Sigmoid colon (tissue), 7 donors: ENCODE results near the gene OSTC. TPM values are rescaled to one million over a fixed set of nuclear protein-coding genes. Genes with fewer than 3 reads are reported as not detected.

Experiments
- DNase-seq: peaks from one replicate; pipeline ENCODE4 v3.0.0-alpha.2; 2019
- H3K27ac ChIP-seq, 4 donors: fragments of 200-600 bp; sonication (generic); one replicate each; pipeline ENCODE4 v1.5.1; 2016 to 2019; ENCODE audit warnings: mild to moderate bottlenecking in 1 of 4
- H3K27me3 ChIP-seq, 3 donors: fragments of 200-600 bp; sonication (generic); one replicate each; pipeline ENCODE4 v1.5.1; 2019; ENCODE audit warnings: mild to moderate bottlenecking in 1 of 3
- H3K36me3 ChIP-seq, 4 donors: fragments of 200-600 bp; sonication (generic); one replicate each; pipeline ENCODE4 v1.5.1; 2016 to 2019
- H3K4me1 ChIP-seq, 4 donors: fragments of 200-600 bp; sonication (generic); one replicate each; pipeline ENCODE4 v1.5.1; 2017 to 2019
- H3K4me3 ChIP-seq, 4 donors: fragments of 200-600 bp; sonication (generic); one replicate each; pipeline ENCODE4 v1.5.1; 2017 to 2019; ENCODE audit warnings: mild to moderate bottlenecking in 2 of 4, moderate library complexity in 1 of 4
- H3K9me3 ChIP-seq, 4 donors: fragments of 200-600 bp in 3 of 4; sonication (generic) in 3 of 4; one replicate each; pipeline versions ENCODE4 v1.5.1 to v1.6.1; 2013 to 2019
- CTCF ChIP-seq, 4 experiments: fragments of 450-650 bp in 3 of 4; fragments of 200-600 bp in 1 of 4; IDR thresholded peaks; one replicate each; pipeline ENCODE4 v1.5.1; 2016 to 2019; ENCODE audit warnings: antibody characterized with exemption in 4 of 4, mild to moderate bottlenecking in 3 of 4, moderate library complexity in 2 of 4
- EP300 ChIP-seq, 4 donors: sonication (generic); formaldehyde crosslinking; IDR thresholded peaks; one replicate each; pipeline ENCODE4 v1.6.1; 2017; ENCODE audit warnings: antibody characterized with exemption in 4 of 4
- POLR2A ChIP-seq, 2 donors: fragments of 450-650 bp; IDR thresholded peaks; one replicate each; pipeline ENCODE4 v1.6.1; 2016; ENCODE audit warnings: antibody characterized with exemption in 2 of 2, mild to moderate bottlenecking in 2 of 2, moderate library complexity in 2 of 2
- POLR2AphosphoS5 ChIP-seq, 4 donors: sonication (generic); formaldehyde crosslinking; IDR thresholded peaks; one replicate each; pipeline ENCODE4 v1.6.1; 2017; ENCODE audit warnings: antibody characterized with exemption in 4 of 4
- WGBS, 2 donors: extraction: QIAGEN DNeasy Blood & Tissue Kit; methylation state at CpG; one replicate each; pipeline ENCODE4 v1.1.7; 2013; 5-methylcytosine and 5-hydroxymethylcytosine counted together
- intact Hi-C: fragments of 100-400 bp; cut with DNase I; formaldehyde crosslinking; loops from one replicate; pipeline ENCODE4 v1.15.1; 2023
- polyA plus RNA-seq, 3 donors: library from polyadenylated mRNA; stranded (reverse); fragments of 200-250 nt; gene quantifications; one replicate each; pipeline ENCODE4 v1.2.3, GENCODE V29; 2013
- small RNA-seq, 3 donors: library from RNA; depleted of rRNA; stranded (forward); fragments of <200 nt; gene quantifications; one replicate each; pipeline ENCODE3, GENCODE V24; 2016
- total RNA-seq, 4 donors: library from RNA; depleted of rRNA; stranded (reverse); fragments of >200 nt; gene quantifications; one replicate each; pipeline ENCODE4 v1.1.0, GENCODE V29; 2016
- donor health status: healthy with polysubstance abuse.
- donor health status: Bipolar disorder and iron deficiency.
- donor health status: healthy.

The OSTC gene
- total and polyA plus RNA-seq, 7 donors = 52.6 to 142 (median 79.8) TPM

DNA sequence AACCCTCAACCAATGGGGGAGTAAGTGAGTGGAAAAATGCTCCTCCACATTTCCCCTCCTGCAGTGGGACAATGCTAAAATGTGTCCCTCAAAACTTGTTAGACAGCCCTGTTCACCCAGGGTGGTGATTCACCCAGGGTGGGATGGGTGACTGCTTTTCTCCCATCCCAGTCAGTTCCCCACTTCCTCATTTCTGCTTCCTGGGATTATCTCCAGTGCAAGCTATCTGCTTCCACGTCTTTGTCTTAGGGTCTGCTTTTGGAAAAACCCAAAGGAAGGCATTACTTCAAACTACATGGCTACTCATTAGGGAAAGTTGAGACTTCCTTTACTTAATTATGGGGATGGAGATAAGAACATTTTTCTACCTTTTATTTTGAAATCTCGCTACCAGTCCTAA is 67.0 kb downstream of the OSTC start:
- WGBS, 2 donors = 69 to 75% methylated on average over 2 of the region's 2 CpGs
- H3K9me3 ChIP-seq = no peaks in the 10 kb centered on the region
- no peak overlapping the region for H3K4me3 ChIP-seq
- H3K27ac ChIP-seq = no peak overlapping the region
- no peaks in the 10 kb centered on the region for H3K27me3 ChIP-seq
- TF ChIP-seq POLR2A (IDR thresholded peaks at IDR 0.05) = no peak
- TF ChIP-seq EP300 (IDR thresholded peaks at IDR 0.05) = no peak
- TF ChIP-seq POLR2AphosphoS5 (IDR thresholded peaks at IDR 0.05) = no peak
- no peak for TF ChIP-seq CTCF (IDR thresholded peaks at IDR 0.05)
- no peaks in the 10 kb centered on the region for H3K36me3 ChIP-seq
- H3K4me1 ChIP-seq = no peaks in the 10 kb centered on the region
- intact Hi-C loops = no loop called here
- no peak for DNase-seq

Small RNAs within 50 kb of the gene (small RNA-seq; reads per million reads assigned to genes)
- gene RNU6-431P = 0 reads per million in 3 donors

Other genes starting within 250 kb of the OSTC start
- 1,000 to 10,000 TPM in 3 of 4 donors, 100 to 1,000 TPM in 1; 926 to 1,691 (median 1,619) TPM for gene RPL34, start 30.0 kb upstream of the OSTC start, total RNA-seq
- gene RPL34, start 30.0 kb upstream of the OSTC start, polyA plus RNA-seq = 1,000 to 10,000 TPM; 4,246 to 8,352 (median 4,607) TPM
- gene ETNPPL, start 112.5 kb downstream of the OSTC start, total RNA-seq = under 1 TPM in 1 of 4 donors, not detected in 3; 0.36 TPM
- gene ETNPPL, start 112.5 kb downstream of the OSTC start, polyA plus RNA-seq = not detected